ENCODE measurements around the gene LRIT1.
"Not testable (repeated sequence)": the region's sequence is repeated elsewhere in the genome, so short reads cannot be mapped to it uniquely, and the experiment has no call there.

Gene LRIT1

GRCh38 chr10:84241185-84241790, at the start of gene LRIT1:
LRIT1 (minus strand) TSS chr10:84241546; CDS start chr10:84241439, 107 bp downstream.
- DNase-seq: no peak

- no peak for DNase-seq
These were observed 48.9 kb upstream of the LRIT1 start for GRCh38 chr10:84290235-84290634.

- no peak for DNase-seq
These were observed 48.3 kb upstream of the LRIT1 start for GRCh38 chr10:84289521-84290200.

GRCh38 chr10:84288151-84288550, 46.8 kb upstream of the LRIT1 start:
- DNase-seq: no peak

- no peak for DNase-seq
These were observed 45.3 kb upstream of the LRIT1 start for GRCh38 chr10:84286695-84287094.

GRCh38 chr10:84279876-84280475, 38.6 kb upstream of the LRIT1 start:
- DNase-seq: not testable (repeated sequence)

GRCh38 chr10:84270708-84271107, 29.4 kb upstream of the LRIT1 start:
- DNase-seq: no peak

GRCh38 chr10:84269773-84270172, 28.4 kb upstream of the LRIT1 start:
- no peak for DNase-seq

GRCh38 chr10:84269162-84269561, 27.8 kb upstream of the LRIT1 start:
- DNase-seq: no peak

GRCh38 chr10:84267503-84268126, 26.3 kb upstream of the LRIT1 start:
- no peak for DNase-seq

- DNase-seq: peak; percentile 29
These were observed 24.1 kb upstream of the LRIT1 start for GRCh38 chr10:84265418-84265817.

- peak; percentile 81 for DNase-seq
These were observed 23.3 kb upstream of the LRIT1 start for GRCh38 chr10:84264611-84265141.

- DNase-seq: no peak
These were observed 22.4 kb upstream of the LRIT1 start for GRCh38 chr10:84263716-84264115.

- DNase-seq: no peak
These were observed 21.0 kb upstream of the LRIT1 start for GRCh38 chr10:84262190-84262956.

- DNase-seq: no peak
These were observed 20.0 kb upstream of the LRIT1 start for GRCh38 chr10:84261236-84261915.

- DNase-seq: no peak
These were observed 16.8 kb upstream of the LRIT1 start for GRCh38 chr10:84258034-84258695.

- no peak for DNase-seq
These were observed 16.1 kb upstream of the LRIT1 start for GRCh38 chr10:84257343-84258020.

- DNase-seq: no peak
These were observed 15.4 kb upstream of the LRIT1 start for GRCh38 chr10:84256510-84257342.

GRCh38 chr10:84254552-84255478, 13.5 kb upstream of the LRIT1 start:
- DNase-seq: no peak

All from NCI-H526 treated with DMSO at 0.1 percent for 48 hours (cell line).